Endothelial cell of umbilical vein (primary cell): ENCODE measurements around the gene MRPS21. TPM values are rescaled to one million over a fixed set of nuclear protein-coding genes. Genes with fewer than 3 reads are reported as not detected.

Experiments used
- BruUV-seq: library from RNA; stranded (reverse); fragments of 400-500 nt; replicated peaks from 2 replicates; lab custom pipeline; 2021; lab: Mats Ljungman, UMichigan
- CTCF ChIA-PET: fragments of 300-600, 350-600 bp; sonication (Branson Sonifier 250); formaldehyde crosslinking; loops from one replicate; lab custom pipeline; 2021; ENCODE audit warnings: antibody characterized with exemption, inconsistent platforms; lab: Charles Lee
- POLR2A ChIA-PET: fragments of 300-600, 350-600 bp; sonication (Branson Sonifier 250); formaldehyde crosslinking; loops from one replicate; lab custom pipeline; 2021; ENCODE audit warnings: antibody characterized with exemption, inconsistent platforms; lab: Charles Lee
- DNase-seq: peaks from one replicate; pipeline ENCODE4 v3.0.0-alpha.2; 2011; ENCODE audit warnings: low read depth, low spot score
- FAIRE-seq: peaks from 2 replicates; lab custom pipeline; 2011; peaks lifted over from hg19 to GRCh38; lab: Jason Lieb, UNC
- H2AFZ ChIP-seq: 2 replicates; pipeline ENCODE4 v1.6.0; 2012; ENCODE audit warnings: low read depth, low read length, control low read depth, inconsistent platforms
- H3K27ac ChIP-seq: 2 replicates; pipeline ENCODE4 v1.5.1; 2011; ENCODE audit warnings: low read depth, mild to moderate bottlenecking, control low read depth, low read length, moderate library complexity; ENCODE audit not compliant: insufficient read depth
- H3K27me3 ChIP-seq, 2 experiments: 2 replicates each; pipeline versions ENCODE4 v1.6.0 to v1.6.1; 2011; ENCODE audit warnings: low read length in 2 of 2, mixed read lengths in 1 of 2; ENCODE audit not compliant: control insufficient read depth in 2 of 2, insufficient read depth in 2 of 2
- H3K36me3 ChIP-seq, 2 experiments: 2 replicates in 1 of 2; 3 replicates in 1 of 2; pipeline ENCODE4 v1.5.1; 2011; ENCODE audit warnings: low read length in 2 of 2, mild to moderate bottlenecking in 1 of 2, moderate library complexity in 1 of 2; ENCODE audit not compliant: control insufficient read depth in 2 of 2, insufficient read depth in 2 of 2; ENCODE audit errors: extremely low read depth in 1 of 2
- H3K4me1 ChIP-seq: 3 replicates; pipeline ENCODE4 v1.5.1; 2011; ENCODE audit warnings: mild to moderate bottlenecking, low read length; ENCODE audit not compliant: control insufficient read depth, insufficient read depth; ENCODE audit errors: extremely low read depth
- H3K4me2 ChIP-seq: 2 replicates; pipeline ENCODE4 v1.6.1; 2011; ENCODE audit warnings: low read length, control low read depth, mixed read lengths; ENCODE audit not compliant: insufficient read depth
- H3K4me3 ChIP-seq, 3 experiments: fragments of 200-600 bp in 1 of 3; sonication (generic), shearing (Covaris generic) in 1 of 3; replicated peaks in 1 of 3; 2 replicates each; pipeline ENCODE4 v1.5.1; 2011 to 2016; ENCODE audit warnings: control low read depth in 3 of 3, low read length in 3 of 3, mild to moderate bottlenecking in 2 of 3, inconsistent platforms in 1 of 3, low read depth in 1 of 3, moderate library complexity in 1 of 3; ENCODE audit not compliant: insufficient read depth in 1 of 3
- H3K79me2 ChIP-seq: 2 replicates; pipeline ENCODE4 v1.6.0; 2012; ENCODE audit warnings: low read length, inconsistent platforms; ENCODE audit not compliant: control insufficient read depth, insufficient read depth
- H3K9ac ChIP-seq: replicated peaks from 2 replicates; pipeline ENCODE3; 2011; ENCODE audit warnings: low read length, control low read depth; ENCODE audit not compliant: insufficient read depth; ENCODE audit errors: extremely low read depth
- H3K9me1 ChIP-seq: replicated peaks from 3 replicates; pipeline ENCODE4 v1.6.0; 2011; ENCODE audit warnings: mild to moderate bottlenecking, low read length; ENCODE audit not compliant: control insufficient read depth, insufficient read depth; ENCODE audit errors: extremely low read depth
- H3K9me3 ChIP-seq: replicated peaks from 2 replicates; pipeline ENCODE4 v1.5.1; 2012; ENCODE audit warnings: low read length, inconsistent platforms; ENCODE audit not compliant: control insufficient read depth, insufficient read depth
- H4K20me1 ChIP-seq: replicated peaks from 2 replicates; pipeline ENCODE3; 2011; ENCODE audit warnings: mild to moderate bottlenecking, low read length; ENCODE audit not compliant: control insufficient read depth, insufficient read depth; ENCODE audit errors: extremely low read depth
- EZH2 ChIP-seq: IDR thresholded peaks from 2 replicates; pipeline ENCODE4 v1.6.1; 2012; ENCODE audit warnings: borderline replicate concordance, low read depth, mild to moderate bottlenecking, moderate library complexity, low read length, inconsistent platforms; ENCODE audit not compliant: severe bottlenecking
- FOS ChIP-seq: IDR thresholded peaks from 2 replicates; pipeline ENCODE4 v1.6.1; 2011; ENCODE audit warnings: mild to moderate bottlenecking, low read length, moderate library complexity, borderline replicate concordance; ENCODE audit not compliant: insufficient read depth
- GATA2 ChIP-seq: IDR thresholded peaks from 2 replicates; pipeline ENCODE4 v1.7.0; 2011; ENCODE audit warnings: low read depth, mild to moderate bottlenecking, moderate library complexity, mixed read lengths, low read length; ENCODE audit not compliant: insufficient read length, insufficient read depth
- JUN ChIP-seq: IDR thresholded peaks from 2 replicates; pipeline ENCODE4 v1.6.1; 2011; ENCODE audit warnings: borderline replicate concordance, low read depth; ENCODE audit not compliant: insufficient read length, insufficient read depth
- MYC ChIP-seq: IDR thresholded peaks from one replicate; pipeline ENCODE4 v1.6.1; 2011; ENCODE audit warnings: mild to moderate bottlenecking, low read depth, low read length
- POLR2A ChIP-seq: IDR thresholded peaks from 2 replicates; pipeline ENCODE4 v1.6.1; 2012; ENCODE audit warnings: low read depth, mild to moderate bottlenecking, control low read depth, low read length
- POLR2AphosphoS5 ChIP-seq: IDR thresholded peaks from 2 replicates; pipeline ENCODE4 v1.6.1; 2012; ENCODE audit warnings: low read depth, mild to moderate bottlenecking, control low read depth, low read length, moderate library complexity; ENCODE audit not compliant: insufficient read depth
- dilution Hi-C: fragments of 300-500 bp; cut with MboI; formaldehyde crosslinking; loops from one replicate; pipeline ENCODE4 v1.15.0; 2019; ENCODE audit warnings: low sequenced_read_pairs; ENCODE audit not compliant: extremely low pct_ligation_motif_present
- intact Hi-C: fragments of 100-400 bp; cut with micrococcal nuclease; formaldehyde crosslinking; loops from one replicate; pipeline ENCODE4 v1.10.0; 2022
- polyA plus RNA-seq, 4 experiments: library from polyadenylated mRNA; depleted of rRNA in 3 of 4; stranded (reverse) in 3 of 4; unstranded in 1 of 4; fragments of >200 nt; gene quantifications; 2 replicates each; pipeline versions ENCODE4 v1.2.1 to v1.2.3, GENCODE V29; 2011 to 2012; ENCODE audit warnings: missing spikeins in 1 of 4
- total RNA-seq: library from RNA; stranded (reverse); gene quantifications from 2 replicates; pipeline ENCODE4 v1.2.3, GENCODE V29; 2021
- TF ChIP-seq, protein P1 (sequence below), 2 donors: IDR thresholded peaks; 1 replicate in 1 of 2; 2 replicates in 1 of 2; pipeline ENCODE4 v1.5.1; 2011; ENCODE audit warnings: low read length in 2 of 2, mild to moderate bottlenecking in 2 of 2, moderate library complexity in 2 of 2, control low read depth in 1 of 2, inconsistent platforms in 1 of 2, low read depth in 1 of 2; ENCODE audit not compliant: insufficient read depth in 1 of 2; ENCODE audit errors: extremely low read depth in 1 of 2

Gene MRPS21
- total and polyA plus RNA-seq, 2 donors (not counting 3 experiments of a cell fraction or from before 2014, with no cell fraction given) = 63.1 to 76.7 TPM

DNA sequence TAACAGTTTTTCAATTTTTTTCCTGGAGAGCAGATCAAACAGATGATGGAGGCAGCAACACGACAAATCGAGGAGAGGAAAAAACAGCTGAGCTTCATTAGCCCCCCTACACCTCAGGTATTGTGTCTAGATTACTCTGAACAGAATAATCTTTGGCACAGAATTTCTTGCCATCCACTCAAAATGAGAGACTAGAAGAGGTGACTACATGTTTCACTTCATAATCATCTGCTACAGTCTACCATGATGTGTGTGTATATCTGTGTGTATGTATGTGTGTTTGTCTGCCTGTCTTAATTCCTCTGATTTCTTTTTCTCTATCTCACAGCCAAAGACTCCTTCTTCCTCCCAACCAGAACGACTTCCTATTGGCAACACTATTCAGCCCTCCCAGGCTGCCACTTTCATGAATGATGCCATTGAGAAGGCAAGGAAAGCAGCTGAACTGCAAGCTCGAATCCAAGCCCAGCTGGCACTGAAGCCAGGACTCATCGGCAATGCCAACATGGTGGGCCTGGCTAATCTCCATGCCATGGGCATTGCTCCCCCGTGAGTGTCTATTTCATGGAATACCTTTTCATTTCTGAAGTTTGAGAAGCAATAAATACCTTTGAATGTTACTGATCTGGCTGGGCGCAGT, 39.1 kb downstream of the MRPS21 start:
- ChIA-PET POLR2A (no interaction called here), CTCF (interaction anchor here (1.2 kb wide), 1 partner anchor 14 kb away, joined by 3 read pairs; no protein-coding TSS in a partner anchor)
- DNase-seq (no peak), FAIRE-seq (no peak)
- dilution Hi-C loops (no loop called here), intact Hi-C loops (no loop called here)
- Histone ChIP-seq H3K4me1 (no peaks in the 10 kb centered on the region), H3K27ac (no peak overlapping the region), H3K9me1 (no peaks in the 10 kb centered on the region), H3K9ac (no peak overlapping the region), H3K4me3 (no peak overlapping the region), H3K9me3 (no peaks in the 10 kb centered on the region), H2AFZ (no peak overlapping the region), H3K36me3 (peaks cover 23 to 33% of the 10 kb centered on the region in 2 experiments), H4K20me1 (no peaks in the 10 kb centered on the region), H3K79me2 (no peaks in the 10 kb centered on the region), H3K27me3 (no peaks in the 10 kb centered on the region), H3K4me2 (no peak overlapping the region)
- TF ChIP-seq EZH2 (no peak), JUN (no peak), MYC (no peak), POLR2AphosphoS5 (no peak), POLR2A (no peak), GATA2 (no peak), FOS (no peak)
- TF ChIP-seq, protein P1, sequence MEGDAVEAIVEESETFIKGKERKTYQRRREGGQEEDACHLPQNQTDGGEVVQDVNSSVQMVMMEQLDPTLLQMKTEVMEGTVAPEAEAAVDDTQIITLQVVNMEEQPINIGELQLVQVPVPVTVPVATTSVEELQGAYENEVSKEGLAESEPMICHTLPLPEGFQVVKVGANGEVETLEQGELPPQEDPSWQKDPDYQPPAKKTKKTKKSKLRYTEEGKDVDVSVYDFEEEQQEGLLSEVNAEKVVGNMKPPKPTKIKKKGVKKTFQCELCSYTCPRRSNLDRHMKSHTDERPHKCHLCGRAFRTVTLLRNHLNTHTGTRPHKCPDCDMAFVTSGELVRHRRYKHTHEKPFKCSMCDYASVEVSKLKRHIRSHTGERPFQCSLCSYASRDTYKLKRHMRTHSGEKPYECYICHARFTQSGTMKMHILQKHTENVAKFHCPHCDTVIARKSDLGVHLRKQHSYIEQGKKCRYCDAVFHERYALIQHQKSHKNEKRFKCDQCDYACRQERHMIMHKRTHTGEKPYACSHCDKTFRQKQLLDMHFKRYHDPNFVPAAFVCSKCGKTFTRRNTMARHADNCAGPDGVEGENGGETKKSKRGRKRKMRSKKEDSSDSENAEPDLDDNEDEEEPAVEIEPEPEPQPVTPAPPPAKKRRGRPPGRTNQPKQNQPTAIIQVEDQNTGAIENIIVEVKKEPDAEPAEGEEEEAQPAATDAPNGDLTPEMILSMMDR (IDR thresholded peaks at IDR 0.05; ENCODE audit: extremely low read depth in 1 of 2, insufficient read depth in 1 of 2, low read depth in 1 of 2, low read length in 2 of 2) = no peak
- BruUV-seq = no TSS peak
